ENCODE measurements around the gene TMBIM4. TPM values are rescaled to one million over a fixed set of nuclear protein-coding genes. Genes with fewer than 3 reads are reported as not detected.

The TMBIM4 gene
- total and polyA plus RNA-seq, 2 donors (not counting 3 experiments of a cell fraction or from before 2014, with no cell fraction given): 74.1 to 370 TPM

- intact Hi-C loops (cut with micrococcal nuclease) (no loop called here), dilution Hi-C loops (cut with MboI; ENCODE audit: extremely low pct_ligation_motif_present, low sequenced_read_pairs) (no loop called here)
- DNase-seq (ENCODE audit: low read depth, low spot score): no peak
- FAIRE-seq: no peak
- H3K36me3 ChIP-seq (ENCODE audit: control insufficient read depth in 2 of 2, extremely low read depth in 1 of 2, insufficient read depth in 2 of 2, low read length in 2 of 2): peaks cover 4 to 6% of the 10 kb centered on the region in 2 experiments
- no peak overlapping the region for H3K4me3 ChIP-seq (replicated peaks in 1 of 3; ENCODE audit: insufficient read depth in 1 of 3, low read depth in 1 of 3, low read length in 3 of 3)
- H3K9me1 ChIP-seq (replicated peaks; ENCODE audit: control insufficient read depth, extremely low read depth, insufficient read depth, low read length): no peaks in the 10 kb centered on the region
- no peak overlapping the region for H3K9ac ChIP-seq (replicated peaks; ENCODE audit: extremely low read depth, insufficient read depth, low read length)
- H3K27ac ChIP-seq (ENCODE audit: insufficient read depth, low read depth, low read length): no peak overlapping the region
- BruUV-seq (replicated peaks): no TSS peak
- H4K20me1 ChIP-seq (replicated peaks; ENCODE audit: control insufficient read depth, extremely low read depth, insufficient read depth, low read length): no peaks in the 10 kb centered on the region
- H3K9me3 ChIP-seq (replicated peaks; ENCODE audit: control insufficient read depth, insufficient read depth, low read length): no peaks in the 10 kb centered on the region
- TF ChIP-seq JUN (IDR thresholded peaks at IDR 0.05; ENCODE audit: borderline replicate concordance, insufficient read depth, insufficient read length, low read depth) (no peak), MYC (IDR thresholded peaks at IDR 0.05; ENCODE audit: low read depth, low read length) (no peak)
- POLR2A ChIA-PET: no interaction called here
- no peak overlapping the region for H2AFZ ChIP-seq (ENCODE audit: low read depth, low read length)
- CTCF ChIA-PET: no interaction called here
- peaks cover 16% of the 10 kb centered on the region for H3K4me1 ChIP-seq (ENCODE audit: control insufficient read depth, extremely low read depth, insufficient read depth, low read length)
- peaks cover 25% of the 10 kb centered on the region for H3K79me2 ChIP-seq (ENCODE audit: control insufficient read depth, insufficient read depth, low read length)
- no peak overlapping the region for H3K4me2 ChIP-seq (ENCODE audit: insufficient read depth, low read length)
- H3K27me3 ChIP-seq (ENCODE audit: control insufficient read depth in 2 of 2, insufficient read depth in 2 of 2, low read length in 2 of 2): no peaks in the 10 kb centered on the region
These were observed 42.1 kb downstream of the TMBIM4 start for GRCh38 chr12:66127650-66128049.

- dilution Hi-C loops (cut with MboI; ENCODE audit: extremely low pct_ligation_motif_present, low sequenced_read_pairs) (no loop called here), intact Hi-C loops (cut with micrococcal nuclease) (no loop called here)
- peaks cover 4 to 11% of the 10 kb centered on the region in 2 experiments for H3K36me3 ChIP-seq (ENCODE audit: control insufficient read depth in 2 of 2, extremely low read depth in 1 of 2, insufficient read depth in 2 of 2, low read length in 2 of 2)
- no peak overlapping the region for H3K27ac ChIP-seq (ENCODE audit: insufficient read depth, low read depth, low read length)
- H4K20me1 ChIP-seq (replicated peaks; ENCODE audit: control insufficient read depth, extremely low read depth, insufficient read depth, low read length): no peaks in the 10 kb centered on the region
- no peak overlapping the region for H3K4me3 ChIP-seq (replicated peaks in 1 of 3; ENCODE audit: insufficient read depth in 1 of 3, low read depth in 1 of 3, low read length in 3 of 3)
- TF ChIP-seq CTCF (IDR thresholded peaks at IDR 0.05; ENCODE audit: extremely low read depth in 1 of 2, insufficient read depth in 1 of 2, low read depth in 1 of 2, low read length in 2 of 2) (no peak), FOS (IDR thresholded peaks at IDR 0.05; ENCODE audit: borderline replicate concordance, insufficient read depth, low read length) (no peak), JUN (IDR thresholded peaks at IDR 0.05; ENCODE audit: borderline replicate concordance, insufficient read depth, insufficient read length, low read depth) (no peak), POLR2A (IDR thresholded peaks at IDR 0.05; ENCODE audit: low read depth, low read length) (no peak), MYC (IDR thresholded peaks at IDR 0.05; ENCODE audit: low read depth, low read length) (no peak), EZH2 (IDR thresholded peaks at IDR 0.05; ENCODE audit: borderline replicate concordance, low read depth, low read length, severe bottlenecking) (no peak), MAX (IDR thresholded peaks at IDR 0.05; ENCODE audit: insufficient read depth, insufficient read length) (no peak), POLR2AphosphoS5 (IDR thresholded peaks at IDR 0.05; ENCODE audit: insufficient read depth, low read depth, low read length) (no peak), GATA2 (IDR thresholded peaks at IDR 0.05; ENCODE audit: insufficient read depth, insufficient read length, low read depth, low read length) (no peak)
- FAIRE-seq: no peak
- ChIA-PET CTCF (interaction anchor here (0.7 to 1.7 kb wide), 8 partner anchors 9 to 820 kb away, joined by 3 to 6 read pairs (median 4); partner anchors contain the start of gene LLPH), POLR2A (no interaction called here)
- DNase-seq (ENCODE audit: low read depth, low spot score): no peak
- no TSS peak for BruUV-seq (replicated peaks)
- peaks cover 3% of the 10 kb centered on the region for H3K79me2 ChIP-seq (ENCODE audit: control insufficient read depth, insufficient read depth, low read length)
- no peaks in the 10 kb centered on the region for H3K27me3 ChIP-seq (ENCODE audit: control insufficient read depth in 2 of 2, insufficient read depth in 2 of 2, low read length in 2 of 2)
- no peaks in the 10 kb centered on the region for H3K9me3 ChIP-seq (replicated peaks; ENCODE audit: control insufficient read depth, insufficient read depth, low read length)
- H3K9me1 ChIP-seq (replicated peaks; ENCODE audit: control insufficient read depth, extremely low read depth, insufficient read depth, low read length): no peaks in the 10 kb centered on the region
- H3K9ac ChIP-seq (replicated peaks; ENCODE audit: extremely low read depth, insufficient read depth, low read length): no peak overlapping the region
- H3K4me2 ChIP-seq (ENCODE audit: insufficient read depth, low read length): no peak overlapping the region
- H3K4me1 ChIP-seq (ENCODE audit: control insufficient read depth, extremely low read depth, insufficient read depth, low read length): no peaks in the 10 kb centered on the region
- H2AFZ ChIP-seq (ENCODE audit: low read depth, low read length): no peak overlapping the region
These were observed 49.3 kb downstream of the TMBIM4 start for GRCh38 chr12:66120477-66120876.
